ENCODE results near the gene VWC2. TPM values are rescaled to one million over a fixed set of nuclear protein-coding genes. Genes with fewer than 3 reads are reported as not detected.

Gene VWC2
- total RNA-seq, 1 experiment from 2014 or later = not detected

- TF ChIP-seq TCF7L2 (IDR thresholded peaks at IDR 0.05; ENCODE audit: low read depth, low read length) (no peak), POLR2AphosphoS5 (IDR thresholded peaks at IDR 0.05; ENCODE audit: low read depth, low read length) (no peak), SIN3A (IDR thresholded peaks at IDR 0.05; ENCODE audit: borderline replicate concordance, insufficient read depth, low read depth, low read length) (no peak), CTCF (IDR thresholded peaks at IDR 0.05) (no peak)
- TF ChIP-seq, protein P1, sequence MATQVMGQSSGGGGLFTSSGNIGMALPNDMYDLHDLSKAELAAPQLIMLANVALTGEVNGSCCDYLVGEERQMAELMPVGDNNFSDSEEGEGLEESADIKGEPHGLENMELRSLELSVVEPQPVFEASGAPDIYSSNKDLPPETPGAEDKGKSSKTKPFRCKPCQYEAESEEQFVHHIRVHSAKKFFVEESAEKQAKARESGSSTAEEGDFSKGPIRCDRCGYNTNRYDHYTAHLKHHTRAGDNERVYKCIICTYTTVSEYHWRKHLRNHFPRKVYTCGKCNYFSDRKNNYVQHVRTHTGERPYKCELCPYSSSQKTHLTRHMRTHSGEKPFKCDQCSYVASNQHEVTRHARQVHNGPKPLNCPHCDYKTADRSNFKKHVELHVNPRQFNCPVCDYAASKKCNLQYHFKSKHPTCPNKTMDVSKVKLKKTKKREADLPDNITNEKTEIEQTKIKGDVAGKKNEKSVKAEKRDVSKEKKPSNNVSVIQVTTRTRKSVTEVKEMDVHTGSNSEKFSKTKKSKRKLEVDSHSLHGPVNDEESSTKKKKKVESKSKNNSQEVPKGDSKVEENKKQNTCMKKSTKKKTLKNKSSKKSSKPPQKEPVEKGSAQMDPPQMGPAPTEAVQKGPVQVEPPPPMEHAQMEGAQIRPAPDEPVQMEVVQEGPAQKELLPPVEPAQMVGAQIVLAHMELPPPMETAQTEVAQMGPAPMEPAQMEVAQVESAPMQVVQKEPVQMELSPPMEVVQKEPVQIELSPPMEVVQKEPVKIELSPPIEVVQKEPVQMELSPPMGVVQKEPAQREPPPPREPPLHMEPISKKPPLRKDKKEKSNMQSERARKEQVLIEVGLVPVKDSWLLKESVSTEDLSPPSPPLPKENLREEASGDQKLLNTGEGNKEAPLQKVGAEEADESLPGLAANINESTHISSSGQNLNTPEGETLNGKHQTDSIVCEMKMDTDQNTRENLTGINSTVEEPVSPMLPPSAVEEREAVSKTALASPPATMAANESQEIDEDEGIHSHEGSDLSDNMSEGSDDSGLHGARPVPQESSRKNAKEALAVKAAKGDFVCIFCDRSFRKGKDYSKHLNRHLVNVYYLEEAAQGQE (IDR thresholded peaks at IDR 0.05; ENCODE audit: insufficient read depth in 1 of 2, low read depth in 2 of 2, low read length in 1 of 2) = no peak
- DNase-seq (ENCODE audit: low read depth, low spot score) (no peak), ATAC-seq (no peak)
- ChIA-PET CTCF (no interaction called here), POLR2A (no interaction called here)
- BruUV-seq (replicated peaks) = no TSS peak
- H3K4me1 ChIP-seq (ENCODE audit: control insufficient read depth, insufficient read depth, low read length) = no peaks in the 10 kb centered on the region
- H3K4me3 ChIP-seq (ENCODE audit: low read depth in 2 of 2, low read length in 2 of 2) = no peak overlapping the region
- H3K27me3 ChIP-seq (ENCODE audit: control insufficient read depth, insufficient read depth, low read length) = no peaks in the 10 kb centered on the region
- no peaks in the 10 kb centered on the region for H3K36me3 ChIP-seq (ENCODE audit: control insufficient read depth, insufficient read depth, low read length)
- intact Hi-C loops (cut with micrococcal nuclease; ENCODE audit: unreplicated experiment) (no loop called here), in situ Hi-C loops (cut with HindIII; ENCODE audit: low pct_unique_long_range_greater_than_20kb, low sequenced_read_pairs) (no loop called here)
- H3K9me3 ChIP-seq (ENCODE audit: control insufficient read depth, insufficient read depth, low read depth, low read length) = 0 out of 2 replicates have a peak, but pooled peaks cover 1% of the 10 kb centered on the region
- H3K27ac ChIP-seq (ENCODE audit: low read length) = no peak overlapping the region
Measured at GRCh38 chr7:49894543-49894942, 121.1 kb downstream of the VWC2 start.

GRCh38 chr7:49911909-49912308 is 138.5 kb downstream of the VWC2 start:
- no peak overlapping the region for H3K27ac ChIP-seq (ENCODE audit: low read length)
- no peak for TF ChIP-seq CTCF (IDR thresholded peaks at IDR 0.05)
- no peak for TF ChIP-seq SIN3A (IDR thresholded peaks at IDR 0.05; ENCODE audit: borderline replicate concordance, insufficient read depth, low read depth, low read length)
- TF ChIP-seq TCF7L2 (IDR thresholded peaks at IDR 0.05; ENCODE audit: low read depth, low read length) = no peak
- TF ChIP-seq, protein P1 (IDR thresholded peaks at IDR 0.05; ENCODE audit: insufficient read depth in 1 of 2, low read depth in 2 of 2, low read length in 1 of 2) = no peak
- no peak for TF ChIP-seq POLR2AphosphoS5 (IDR thresholded peaks at IDR 0.05; ENCODE audit: low read depth, low read length)
- ChIA-PET POLR2A (no interaction called here), CTCF (no interaction called here)
- no peaks in the 10 kb centered on the region for H3K27me3 ChIP-seq (ENCODE audit: control insufficient read depth, insufficient read depth, low read length)
- H3K4me3 ChIP-seq (ENCODE audit: low read depth in 2 of 2, low read length in 2 of 2) = no peak overlapping the region
- H3K36me3 ChIP-seq (ENCODE audit: control insufficient read depth, insufficient read depth, low read length) = no peaks in the 10 kb centered on the region
- no TSS peak for BruUV-seq (replicated peaks)
- H3K4me1 ChIP-seq (ENCODE audit: control insufficient read depth, insufficient read depth, low read length) = no peaks in the 10 kb centered on the region
- in situ Hi-C loops (cut with HindIII; ENCODE audit: low pct_unique_long_range_greater_than_20kb, low sequenced_read_pairs) = no loop called here
- intact Hi-C loops (cut with micrococcal nuclease; ENCODE audit: unreplicated experiment) = no loop called here
- DNase-seq (ENCODE audit: low read depth, low spot score) (no peak), ATAC-seq (no peak)
- H3K9me3 ChIP-seq (ENCODE audit: control insufficient read depth, insufficient read depth, low read depth, low read length) = no peaks in the 10 kb centered on the region
